WTC11 (cell line): ENCODE data around the gene TBC1D23.
"Not testable (repeated sequence)": the region's sequence is repeated elsewhere in the genome, so short reads cannot be mapped to it uniquely, and the experiment has no call there.

Source experiments
- TP53 ChIP-seq: sonication (generic); formaldehyde crosslinking; IDR thresholded peaks from 2 replicates; pipeline ENCODE4 v1.8.1; 2023; ENCODE audit warnings: mild to moderate bottlenecking, missing genetic modification reagents
- ZNF121 ChIP-seq: sonication (generic); formaldehyde crosslinking; IDR thresholded peaks from 2 replicates; pipeline ENCODE4 v1.8.0; 2023; ENCODE audit warnings: missing genetic modification reagents
- ZNF416 ChIP-seq: fragments of 250-450 bp; sonication (Bioruptor Pico); IDR thresholded peaks from 2 replicates; pipeline ENCODE4 v1.9.0; 2021; ENCODE audit warnings: mild to moderate bottlenecking, inconsistent platforms
- TF ChIP-seq, protein P1 (sequence below): sonication (generic); formaldehyde crosslinking; IDR thresholded peaks from 2 replicates; pipeline ENCODE4 v1.8.1; 2023; ENCODE audit warnings: mild to moderate bottlenecking, moderate library complexity, missing genetic modification reagents
- TF ChIP-seq, protein P2 (sequence below): fragments of 200-600 bp; IDR thresholded peaks from 2 replicates; pipeline ENCODE4 v1.8.0; 2022; ENCODE audit warnings: antibody characterized with exemption
- TF ChIP-seq, protein P3 (sequence below): sonication (generic); formaldehyde crosslinking; IDR thresholded peaks from 2 replicates; pipeline ENCODE4 v1.8.1; 2022; ENCODE audit warnings: low read depth, mild to moderate bottlenecking, moderate library complexity, missing genetic modification reagents, borderline replicate concordance
- TF ChIP-seq, protein P4 (sequence below): sonication (generic); formaldehyde crosslinking; IDR thresholded peaks from 2 replicates; pipeline ENCODE4 v1.8.1; 2023; ENCODE audit warnings: mild to moderate bottlenecking, missing genetic modification reagents, moderate library complexity

DNA sequence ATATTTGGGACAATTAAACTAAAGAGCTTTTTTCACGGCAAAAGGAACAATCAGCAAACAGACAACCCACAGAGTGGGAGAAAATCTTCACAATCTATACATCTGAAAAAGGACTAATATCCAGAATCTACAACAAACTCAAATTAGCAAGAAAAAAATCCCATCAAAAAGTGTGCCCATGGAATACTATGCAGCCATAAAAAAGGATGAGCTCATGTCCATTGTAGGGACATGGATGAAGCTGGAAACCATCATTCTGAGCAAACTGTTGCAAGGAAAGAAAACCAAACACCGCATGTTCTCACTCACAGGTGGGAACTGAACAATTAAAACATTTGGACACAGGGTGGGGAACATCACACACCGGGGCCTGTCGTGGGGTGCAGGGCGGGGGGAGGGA, 66.6 kb downstream of the TBC1D23 start:
- TF ChIP-seq ZNF416 (CRISPR knock-in tag); ZNF121 (CRISPR knock-in tag); TP53: not testable (repeated sequence)
- TF ChIP-seq, protein P1, sequence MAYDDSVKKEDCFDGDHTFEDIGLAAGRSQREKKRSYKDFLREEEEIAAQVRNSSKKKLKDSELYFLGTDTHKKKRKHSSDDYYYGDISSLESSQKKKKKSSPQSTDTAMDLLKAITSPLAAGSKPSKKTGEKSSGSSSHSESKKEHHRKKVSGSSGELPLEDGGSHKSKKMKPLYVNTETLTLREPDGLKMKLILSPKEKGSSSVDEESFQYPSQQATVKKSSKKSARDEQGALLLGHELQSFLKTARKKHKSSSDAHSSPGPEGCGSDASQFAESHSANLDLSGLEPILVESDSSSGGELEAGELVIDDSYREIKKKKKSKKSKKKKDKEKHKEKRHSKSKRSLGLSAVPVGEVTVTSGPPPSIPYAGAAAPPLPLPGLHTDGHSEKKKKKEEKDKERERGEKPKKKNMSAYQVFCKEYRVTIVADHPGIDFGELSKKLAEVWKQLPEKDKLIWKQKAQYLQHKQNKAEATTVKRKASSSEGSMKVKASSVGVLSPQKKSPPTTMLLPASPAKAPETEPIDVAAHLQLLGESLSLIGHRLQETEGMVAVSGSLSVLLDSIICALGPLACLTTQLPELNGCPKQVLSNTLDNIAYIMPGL (CRISPR knock-in tag): not testable (repeated sequence)
- TF ChIP-seq, protein P2, sequence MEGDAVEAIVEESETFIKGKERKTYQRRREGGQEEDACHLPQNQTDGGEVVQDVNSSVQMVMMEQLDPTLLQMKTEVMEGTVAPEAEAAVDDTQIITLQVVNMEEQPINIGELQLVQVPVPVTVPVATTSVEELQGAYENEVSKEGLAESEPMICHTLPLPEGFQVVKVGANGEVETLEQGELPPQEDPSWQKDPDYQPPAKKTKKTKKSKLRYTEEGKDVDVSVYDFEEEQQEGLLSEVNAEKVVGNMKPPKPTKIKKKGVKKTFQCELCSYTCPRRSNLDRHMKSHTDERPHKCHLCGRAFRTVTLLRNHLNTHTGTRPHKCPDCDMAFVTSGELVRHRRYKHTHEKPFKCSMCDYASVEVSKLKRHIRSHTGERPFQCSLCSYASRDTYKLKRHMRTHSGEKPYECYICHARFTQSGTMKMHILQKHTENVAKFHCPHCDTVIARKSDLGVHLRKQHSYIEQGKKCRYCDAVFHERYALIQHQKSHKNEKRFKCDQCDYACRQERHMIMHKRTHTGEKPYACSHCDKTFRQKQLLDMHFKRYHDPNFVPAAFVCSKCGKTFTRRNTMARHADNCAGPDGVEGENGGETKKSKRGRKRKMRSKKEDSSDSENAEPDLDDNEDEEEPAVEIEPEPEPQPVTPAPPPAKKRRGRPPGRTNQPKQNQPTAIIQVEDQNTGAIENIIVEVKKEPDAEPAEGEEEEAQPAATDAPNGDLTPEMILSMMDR: not testable (repeated sequence)
- TF ChIP-seq, protein P3, sequence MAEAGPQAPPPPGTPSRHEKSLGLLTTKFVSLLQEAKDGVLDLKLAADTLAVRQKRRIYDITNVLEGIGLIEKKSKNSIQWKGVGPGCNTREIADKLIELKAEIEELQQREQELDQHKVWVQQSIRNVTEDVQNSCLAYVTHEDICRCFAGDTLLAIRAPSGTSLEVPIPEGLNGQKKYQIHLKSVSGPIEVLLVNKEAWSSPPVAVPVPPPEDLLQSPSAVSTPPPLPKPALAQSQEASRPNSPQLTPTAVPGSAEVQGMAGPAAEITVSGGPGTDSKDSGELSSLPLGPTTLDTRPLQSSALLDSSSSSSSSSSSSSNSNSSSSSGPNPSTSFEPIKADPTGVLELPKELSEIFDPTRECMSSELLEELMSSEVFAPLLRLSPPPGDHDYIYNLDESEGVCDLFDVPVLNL (CRISPR knock-in tag): not testable (repeated sequence)
- TF ChIP-seq, protein P4, sequence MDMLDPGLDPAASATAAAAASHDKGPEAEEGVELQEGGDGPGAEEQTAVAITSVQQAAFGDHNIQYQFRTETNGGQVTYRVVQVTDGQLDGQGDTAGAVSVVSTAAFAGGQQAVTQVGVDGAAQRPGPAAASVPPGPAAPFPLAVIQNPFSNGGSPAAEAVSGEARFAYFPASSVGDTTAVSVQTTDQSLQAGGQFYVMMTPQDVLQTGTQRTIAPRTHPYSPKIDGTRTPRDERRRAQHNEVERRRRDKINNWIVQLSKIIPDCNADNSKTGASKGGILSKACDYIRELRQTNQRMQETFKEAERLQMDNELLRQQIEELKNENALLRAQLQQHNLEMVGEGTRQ (CRISPR knock-in tag): not testable (repeated sequence)
